ENCODE measurements around the gene WASHC3. TPM values are rescaled to one million over a fixed set of nuclear protein-coding genes. Genes with fewer than 3 reads are reported as not detected.

Gene WASHC3
- total and polyA plus RNA-seq, 10 of the 15 experiments (the other 5 are each of a cell fraction or from before 2014, with no cell fraction given): 18.8 to 106 (median 64.3) TPM

DNA sequence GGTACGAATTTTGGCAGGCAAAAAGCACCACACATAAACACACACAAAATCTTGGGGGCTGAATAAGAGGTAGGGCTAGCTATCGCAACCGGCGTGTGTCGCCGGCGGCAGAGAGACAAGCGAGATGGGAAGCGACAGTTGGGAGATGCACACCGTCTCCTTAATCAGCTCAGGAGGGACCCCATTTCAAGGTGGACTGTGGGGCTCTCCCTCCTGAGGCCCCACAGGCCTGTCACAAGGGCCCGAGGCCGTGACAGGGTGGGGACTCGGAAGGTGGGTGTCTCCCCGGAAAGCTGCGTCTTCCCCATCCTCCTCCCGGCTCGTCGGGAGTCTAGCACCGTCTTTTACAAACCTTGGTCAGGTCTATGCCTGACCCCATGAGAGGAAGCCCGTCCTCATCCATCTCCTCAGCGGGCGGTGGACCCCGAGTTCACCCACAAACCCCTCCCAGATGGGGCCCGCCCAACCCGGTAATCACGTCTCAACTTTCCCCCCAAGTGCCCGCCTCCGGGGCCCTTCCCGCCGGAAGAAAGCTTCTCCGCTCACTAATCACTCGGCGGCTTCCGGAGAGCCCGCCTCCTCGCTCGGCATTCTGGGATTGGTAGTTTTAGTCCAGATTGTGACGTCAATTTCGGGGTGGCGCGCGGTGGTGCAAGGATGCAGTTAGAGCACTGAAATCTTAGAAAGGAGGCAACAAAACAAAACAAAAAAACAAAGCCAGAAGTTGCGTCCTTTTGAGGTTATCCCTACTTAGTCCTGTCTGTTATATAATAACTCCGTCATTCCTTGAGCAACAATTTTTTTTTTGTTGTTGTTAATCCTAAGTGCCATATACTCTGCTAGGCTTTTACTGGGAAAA is at the start of gene WASHC3 (continued):
- TF ChIP-seq, protein P1, sequence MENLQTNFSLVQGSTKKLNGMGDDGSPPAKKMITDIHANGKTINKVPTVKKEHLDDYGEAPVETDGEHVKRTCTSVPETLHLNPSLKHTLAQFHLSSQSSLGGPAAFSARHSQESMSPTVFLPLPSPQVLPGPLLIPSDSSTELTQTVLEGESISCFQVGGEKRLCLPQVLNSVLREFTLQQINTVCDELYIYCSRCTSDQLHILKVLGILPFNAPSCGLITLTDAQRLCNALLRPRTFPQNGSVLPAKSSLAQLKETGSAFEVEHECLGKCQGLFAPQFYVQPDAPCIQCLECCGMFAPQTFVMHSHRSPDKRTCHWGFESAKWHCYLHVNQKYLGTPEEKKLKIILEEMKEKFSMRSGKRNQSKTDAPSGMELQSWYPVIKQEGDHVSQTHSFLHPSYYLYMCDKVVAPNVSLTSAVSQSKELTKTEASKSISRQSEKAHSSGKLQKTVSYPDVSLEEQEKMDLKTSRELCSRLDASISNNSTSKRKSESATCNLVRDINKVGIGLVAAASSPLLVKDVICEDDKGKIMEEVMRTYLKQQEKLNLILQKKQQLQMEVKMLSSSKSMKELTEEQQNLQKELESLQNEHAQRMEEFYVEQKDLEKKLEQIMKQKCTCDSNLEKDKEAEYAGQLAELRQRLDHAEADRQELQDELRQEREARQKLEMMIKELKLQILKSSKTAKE (IDR thresholded peaks at IDR 0.05; ENCODE audit: low read depth, poor library complexity, severe bottlenecking): peak; percentile 22

DNA sequence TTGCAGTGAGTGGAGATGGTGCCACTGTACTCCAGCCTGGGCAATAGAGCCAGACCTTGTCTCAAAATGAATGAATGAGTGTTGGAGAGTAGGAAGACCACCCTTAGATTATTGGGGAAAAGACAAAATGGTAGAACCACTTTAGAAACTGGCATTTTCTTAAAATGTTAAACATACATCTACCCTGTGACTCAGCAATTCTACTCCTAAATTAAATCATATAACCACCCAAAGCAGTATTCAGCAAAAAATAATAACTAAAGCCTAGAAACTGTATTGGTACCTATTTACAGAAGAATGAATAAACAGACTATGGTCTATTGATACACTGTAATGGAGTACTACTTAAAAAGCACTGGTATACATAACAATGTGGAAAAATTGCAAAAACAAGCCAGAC is 49.0 kb upstream of the WASHC3 start:
- Histone ChIP-seq H3K4me2 (ENCODE audit: control insufficient read depth, insufficient read depth) (no peak overlapping the region), H3K27me3 (replicated peaks in 1 of 2; ENCODE audit: control insufficient read depth in 2 of 2, insufficient read depth in 2 of 2, low read length in 1 of 2) (no peaks in the 10 kb centered on the region), H4K20me1 (ENCODE audit: control insufficient read depth, insufficient read depth) (no peaks in the 10 kb centered on the region), H3K9me3 (replicated peaks; ENCODE audit: control insufficient read depth, insufficient read depth, low read length) (peaks cover 10% of the 10 kb centered on the region), H3K4me3 (no peak overlapping the region), H3K4me1 (ENCODE audit: control insufficient read depth, insufficient read depth, low read length) (no peaks in the 10 kb centered on the region), H3K9ac (ENCODE audit: control insufficient read depth, insufficient read depth, low read length) (no peak overlapping the region), H3K79me2 (ENCODE audit: control insufficient read depth, insufficient read depth, low read length) (no peaks in the 10 kb centered on the region), H3K27ac (ENCODE audit: control insufficient read depth, insufficient read depth) (no peak overlapping the region), H2AFZ (ENCODE audit: control insufficient read depth, low read depth, low read length) (no peak overlapping the region), H3K36me3 (ENCODE audit: control insufficient read depth in 2 of 2, insufficient read depth in 2 of 2, low read length in 1 of 2) (peaks cover 6 to 37% of the 10 kb centered on the region in 2 experiments)
- ChIA-PET SMC1A (ENCODE audit: uncharacterized antibody, unreplicated experiment) (interaction anchor here (1.5 kb wide), 1 partner anchor 11 kb away, joined by 4 read pairs; no protein-coding TSS in a partner anchor), CTCF (no interaction called here), RAD21 (ENCODE audit: unreplicated experiment) (no interaction called here), POLR2A (interaction anchor here (1.4 kb wide), 1 partner anchor 14 kb away, joined by 5 read pairs; no protein-coding TSS in a partner anchor)
- ATAC-seq (no peak), DNase-seq (ENCODE audit: low read depth, low spot score) (no peak), FAIRE-seq (no peak)
- no TSS peak for BruUV-seq (replicated peaks)
- in situ Hi-C loops (cut with MboI) (no loop called here), intact Hi-C loops (cut with micrococcal nuclease; ENCODE audit: unreplicated experiment) (no loop called here)
- TF ChIP-seq MXI1 (IDR thresholded peaks at IDR 0.05; ENCODE audit: low read depth, low read length): no peak
